ENCODE results near the gene ATG10.

DNA sequence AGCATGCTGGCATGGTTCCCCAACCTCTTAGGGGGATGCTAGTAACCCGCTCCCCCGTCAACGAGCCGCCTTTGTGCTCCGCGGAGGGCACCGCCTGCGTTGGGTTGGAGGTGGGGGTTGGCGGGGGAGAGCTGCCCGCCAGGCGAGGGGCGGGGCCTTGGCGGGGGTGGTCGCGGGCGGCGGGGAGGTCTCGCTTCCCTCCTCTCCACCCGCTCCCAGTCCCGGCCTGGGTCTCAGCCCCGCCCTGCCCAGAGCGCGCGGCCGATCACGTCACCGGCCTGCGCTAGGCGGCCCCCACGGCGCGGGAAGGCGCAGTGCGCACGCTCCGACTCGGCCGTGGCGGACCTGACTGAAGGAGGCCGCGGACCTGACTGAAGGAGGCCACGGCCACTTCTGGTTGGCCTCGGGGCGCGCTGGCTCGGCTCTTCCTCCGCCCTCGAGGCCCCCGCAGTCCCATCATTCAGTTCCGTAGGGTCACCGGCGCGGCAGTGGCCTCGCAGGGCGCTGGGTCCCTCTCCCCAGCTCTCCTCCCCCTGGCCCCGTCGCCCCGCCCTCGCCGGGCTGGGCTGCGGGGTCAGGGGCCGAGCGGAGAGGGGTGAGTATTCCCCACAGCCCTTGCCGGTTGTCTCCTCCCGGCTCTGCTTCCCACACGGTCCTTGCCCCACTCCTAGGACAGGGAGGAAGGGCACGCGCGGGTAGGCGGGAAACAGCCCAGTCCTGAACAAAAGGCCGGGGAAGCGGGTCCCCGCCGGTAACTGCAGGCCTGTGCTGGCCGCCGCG is at the start of gene ATG10:
- peak; percentile 93 for TF ChIP-seq CREB1 (IDR thresholded peaks at IDR 0.05)
- no peak for TF ChIP-seq RXRA (IDR thresholded peaks at IDR 0.05; ENCODE audit: insufficient read depth, low read depth, low read length)
- TF ChIP-seq BCL11A (IDR thresholded peaks at IDR 0.05; ENCODE audit: low read depth in 2 of 2, low read length in 2 of 2) = no peak
- TF ChIP-seq HDAC2 (IDR thresholded peaks at IDR 0.05; ENCODE audit: borderline replicate concordance in 1 of 2, low read depth in 2 of 2, low read length in 2 of 2) = peak in 1 of 2 experiments; percentile 77; a peak in 1 of 4 replicates
- TF ChIP-seq RAD21 (IDR thresholded peaks at IDR 0.05 in 1 of 2, conservative IDR thresholded peaks at IDR 0.05 in 1 of 2; ENCODE audit: low read depth in 2 of 2, low read length in 2 of 2) = peak in 1 of 2 experiments; percentile 7; a peak in 1 of 4 replicates
- no peak for TF ChIP-seq JUND (IDR thresholded peaks at IDR 0.05; ENCODE audit: low read length)
- peak; percentile 84 for TF ChIP-seq TAF1 (IDR thresholded peaks at IDR 0.05; ENCODE audit: low read depth, low read length)
- TF ChIP-seq CEBPB (IDR thresholded peaks at IDR 0.05; ENCODE audit: low read depth, low read length) = no peak
- TF ChIP-seq POLR2A (IDR thresholded peaks at IDR 0.05; ENCODE audit: control extremely low read depth in 1 of 2, low read depth in 2 of 2, low read length in 2 of 2) = peak; percentile 91 to 98
- TF ChIP-seq POLR2AphosphoS5 (IDR thresholded peaks at IDR 0.05; ENCODE audit: low read depth, low read length) = peak; percentile 97
- TF ChIP-seq, protein P1, sequence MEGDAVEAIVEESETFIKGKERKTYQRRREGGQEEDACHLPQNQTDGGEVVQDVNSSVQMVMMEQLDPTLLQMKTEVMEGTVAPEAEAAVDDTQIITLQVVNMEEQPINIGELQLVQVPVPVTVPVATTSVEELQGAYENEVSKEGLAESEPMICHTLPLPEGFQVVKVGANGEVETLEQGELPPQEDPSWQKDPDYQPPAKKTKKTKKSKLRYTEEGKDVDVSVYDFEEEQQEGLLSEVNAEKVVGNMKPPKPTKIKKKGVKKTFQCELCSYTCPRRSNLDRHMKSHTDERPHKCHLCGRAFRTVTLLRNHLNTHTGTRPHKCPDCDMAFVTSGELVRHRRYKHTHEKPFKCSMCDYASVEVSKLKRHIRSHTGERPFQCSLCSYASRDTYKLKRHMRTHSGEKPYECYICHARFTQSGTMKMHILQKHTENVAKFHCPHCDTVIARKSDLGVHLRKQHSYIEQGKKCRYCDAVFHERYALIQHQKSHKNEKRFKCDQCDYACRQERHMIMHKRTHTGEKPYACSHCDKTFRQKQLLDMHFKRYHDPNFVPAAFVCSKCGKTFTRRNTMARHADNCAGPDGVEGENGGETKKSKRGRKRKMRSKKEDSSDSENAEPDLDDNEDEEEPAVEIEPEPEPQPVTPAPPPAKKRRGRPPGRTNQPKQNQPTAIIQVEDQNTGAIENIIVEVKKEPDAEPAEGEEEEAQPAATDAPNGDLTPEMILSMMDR (IDR thresholded peaks at IDR 0.05; ENCODE audit: control extremely low read depth in 1 of 3, insufficient read depth in 1 of 3, low read depth in 1 of 3, low read length in 3 of 3) = no peak
- no peak for TF ChIP-seq EZH2 (IDR thresholded peaks at IDR 0.05; ENCODE audit: low read depth, low read length, severe bottlenecking)
- no peak for TF ChIP-seq CHD2 (IDR thresholded peaks at IDR 0.05; ENCODE audit: low read length)

Measured in H1 (cell line).